DLD1 (cell line): ENCODE data around the gene BPNT1.

Experiments
- in situ Hi-C: cut with HindIII; loops from 2 replicates; pipeline ENCODE4 v1.10.0; 2017; ENCODE audit warnings: low sequenced_read_pairs

BPNT1 gene

GRCh38 chr1:220012259-220012658 lies 77.3 kb downstream of the BPNT1 start:
- in situ Hi-C loops = no loop called here

DNA sequence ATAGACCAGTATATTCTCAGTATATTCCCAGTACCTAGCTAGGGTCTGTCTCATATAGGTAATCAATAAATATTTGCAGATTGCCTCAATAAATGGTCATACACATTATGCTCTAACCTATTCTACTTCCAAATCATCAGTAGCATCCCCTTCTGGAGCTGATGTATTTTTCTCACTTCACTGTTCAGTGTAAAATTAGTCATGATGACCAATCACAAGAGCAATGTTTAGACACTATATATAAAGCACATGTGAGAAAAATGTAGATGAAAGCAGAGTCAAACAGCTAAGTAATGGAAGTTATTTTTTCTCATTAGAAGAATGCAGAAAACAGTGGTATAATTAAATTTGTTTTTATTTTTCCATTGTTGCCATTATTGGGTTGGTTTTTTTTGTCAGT lies 78.0 kb downstream of the BPNT1 start:
- in situ Hi-C loops = no loop called here
